HFFc6 (cell line): ENCODE data around the gene LRRC3. TPM values are rescaled to one million over a fixed set of nuclear protein-coding genes. Genes with fewer than 3 reads are reported as not detected.

Source experiments
- DNase-seq: peaks from one replicate; pipeline ENCODE4 v3.0.0-alpha.2; 2018
- H3K27ac Mint-ChIP-seq: 2 replicates; pipeline ENCODE4 v1.8.0; 2020; ENCODE audit warnings: mild to moderate bottlenecking, mixed read lengths
- H3K27me3 Mint-ChIP-seq: 2 replicates; pipeline ENCODE4 v1.8.0; 2021; ENCODE audit warnings: mild to moderate bottlenecking, moderate library complexity, mixed read lengths; ENCODE audit not compliant: insufficient read depth
- H3K36me3 Mint-ChIP-seq: 2 replicates; pipeline ENCODE4 v1.8.0; 2021; ENCODE audit warnings: low read depth, mixed read lengths
- H3K4me1 Mint-ChIP-seq: 2 replicates; pipeline ENCODE4 v1.8.0; 2020; ENCODE audit warnings: low read depth, mixed read lengths
- H3K4me3 Mint-ChIP-seq: 2 replicates; pipeline ENCODE4 v1.8.0; 2020; ENCODE audit warnings: mild to moderate bottlenecking, moderate library complexity, mixed read lengths
- H3K9me3 Mint-ChIP-seq: 2 replicates; pipeline ENCODE4 v1.8.0; 2020; ENCODE audit warnings: mild to moderate bottlenecking, mixed read lengths
- CTCF ChIP-seq: fragments of 200-600 bp; sonication (generic); IDR thresholded peaks from 2 replicates; pipeline ENCODE4 v1.5.0; 2021; ENCODE audit warnings: antibody characterized with exemption, mild to moderate bottlenecking
- total RNA-seq, 6 experiments: library from RNA; stranded (reverse); fragmentation: NEBNext Ultra II Directional; extraction: Animal tissue kit (Norgen Biotek cat#: 25700); gene quantifications; 2 replicates in 1 of 6; 3 replicates in 5 of 6; pipeline ENCODE4 v1.2.3, GENCODE V29; 2021

LRRC3 gene
- total RNA-seq, 6 experiments from 2014 or later = not detected

- peaks cover 8% of the 10 kb centered on the region for H3K27me3 Mint-ChIP-seq
- DNase-seq = no peak
- no peak overlapping the region for H3K27ac Mint-ChIP-seq
- TF ChIP-seq CTCF = peak; percentile 85
- H3K4me1 Mint-ChIP-seq = no peaks in the 10 kb centered on the region
- H3K9me3 Mint-ChIP-seq = peaks cover 15% of the 10 kb centered on the region
- no peaks in the 10 kb centered on the region for H3K36me3 Mint-ChIP-seq
- H3K4me3 Mint-ChIP-seq = no peak overlapping the region
Measured at GRCh38 chr21:44510508-44511218, 55.4 kb downstream of the LRRC3 start.

DNA sequence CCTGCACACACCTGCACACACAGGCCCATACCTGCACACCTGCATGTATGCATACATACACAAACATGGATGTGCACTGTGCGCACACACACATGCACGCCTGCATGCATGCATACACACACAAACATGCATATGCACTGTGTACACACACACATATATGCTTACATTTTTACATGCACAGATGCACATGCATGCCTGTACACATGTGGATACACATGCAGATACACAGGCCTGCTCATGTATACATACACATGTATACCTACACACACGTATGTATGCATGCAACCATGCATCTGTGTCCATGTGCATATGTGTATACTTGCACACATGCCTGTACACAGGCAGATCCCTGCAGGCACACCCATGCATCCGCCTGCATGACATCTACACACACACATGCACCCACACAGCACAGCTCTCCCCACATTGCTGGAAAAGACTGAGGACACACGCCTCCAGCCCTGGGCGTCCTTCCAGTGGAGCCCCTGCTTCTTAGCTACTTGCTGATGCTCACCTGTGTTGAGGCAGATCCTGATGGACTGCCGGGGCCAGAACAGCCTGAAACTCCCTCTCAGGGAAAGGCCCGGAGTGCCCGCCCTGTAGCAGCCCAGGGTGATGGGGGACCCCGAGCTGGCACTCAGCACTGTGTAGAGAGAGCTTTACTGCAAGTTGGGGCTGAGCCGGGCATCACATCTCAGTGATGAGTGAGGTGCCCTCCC, 56.1 kb downstream of the LRRC3 start:
- DNase-seq = no peak
- Mint-ChIP-seq H3K27me3 (peaks cover 7% of the 10 kb centered on the region), H3K27ac (no peak overlapping the region), H3K4me3 (no peak overlapping the region), H3K9me3 (peaks cover 17% of the 10 kb centered on the region), H3K36me3 (no peaks in the 10 kb centered on the region), H3K4me1 (no peaks in the 10 kb centered on the region)
- TF ChIP-seq CTCF = no peak

Other genes with a start within 250 kb of the LRRC3 start
- under 1 TPM; 0.07 to 0.47 (median 0.33) TPM for gene ICOSLG, start 214.6 kb upstream of the LRRC3 start, total RNA-seq
- not detected for gene DNMT3L, start 193.6 kb upstream of the LRRC3 start, total RNA-seq
- under 1 TPM in 2 of 6 experiments, not detected in 4; 0.05 to 0.12 TPM for gene AIRE, start 169.6 kb upstream of the LRRC3 start, total RNA-seq
- 100 to 1,000 TPM; 100 to 123 (median 107) TPM for gene PFKL, start 155.5 kb upstream of the LRRC3 start, total RNA-seq
- 10 to 100 TPM in 3 of 6 experiments, 1 to 10 TPM in 3; 7.5 to 13.0 (median 9.7) TPM for gene CFAP410, start 116.1 kb upstream of the LRRC3 start, total RNA-seq
- gene TRPM2, start 101.9 kb upstream of the LRRC3 start, total RNA-seq = under 1 TPM in 4 of 6 experiments, not detected in 2; 0.09 to 0.31 (median 0.20) TPM
- not detected for gene KRTAP10-1, start 84.7 kb downstream of the LRRC3 start, total RNA-seq
- gene KRTAP10-2, start 96.0 kb downstream of the LRRC3 start, total RNA-seq = not detected
- gene KRTAP10-3, start 103.3 kb downstream of the LRRC3 start, total RNA-seq = not detected
- gene KRTAP10-4, start 118.2 kb downstream of the LRRC3 start, total RNA-seq = not detected
- not detected for gene KRTAP10-5, start 125.1 kb downstream of the LRRC3 start, total RNA-seq
- gene KRTAP10-6, start 137.0 kb downstream of the LRRC3 start, total RNA-seq = not detected
- gene KRTAP10-7, start 145.1 kb downstream of the LRRC3 start, total RNA-seq = not detected
- not detected for gene KRTAP10-8, start 156.6 kb downstream of the LRRC3 start, total RNA-seq
- gene KRTAP10-9, start 171.6 kb downstream of the LRRC3 start, total RNA-seq = not detected
- gene KRTAP10-10, start 181.8 kb downstream of the LRRC3 start, total RNA-seq = not detected
- gene KRTAP10-11, start 190.9 kb downstream of the LRRC3 start, total RNA-seq = not detected
- not detected for gene KRTAP12-4, start 199.1 kb downstream of the LRRC3 start, total RNA-seq
- not detected for gene KRTAP12-3, start 202.4 kb downstream of the LRRC3 start, total RNA-seq
- gene KRTAP12-2, start 211.4 kb downstream of the LRRC3 start, total RNA-seq = not detected
- gene KRTAP12-1, start 226.7 kb downstream of the LRRC3 start, total RNA-seq = not detected
- gene KRTAP10-12, start 241.7 kb downstream of the LRRC3 start, total RNA-seq = not detected